Ovary (tissue), 3 donors: ENCODE results near the gene PPM1F.

Experiments used
- EP300 ChIP-seq: sonication (generic); formaldehyde crosslinking; IDR thresholded peaks from one replicate; pipeline ENCODE4 v1.6.1; 2017; ENCODE audit warnings: antibody characterized with exemption
- POLR2A ChIP-seq: fragments of 450-650 bp; IDR thresholded peaks from one replicate; pipeline ENCODE4 v1.6.1; 2017; ENCODE audit warnings: antibody characterized with exemption, mild to moderate bottlenecking, moderate library complexity
- TF ChIP-seq, protein P1 (sequence below), 3 donors: fragments of 450-650 bp in 2 of 3; fragments of 200-600 bp in 1 of 3; IDR thresholded peaks; one replicate each; pipeline versions ENCODE4 v1.5.1 to v1.8.0; 2016 to 2022; ENCODE audit warnings: antibody characterized with exemption in 3 of 3, mild to moderate bottlenecking in 1 of 3
- donor health status: DM: no; HTN: no; CAD: no.

DNA sequence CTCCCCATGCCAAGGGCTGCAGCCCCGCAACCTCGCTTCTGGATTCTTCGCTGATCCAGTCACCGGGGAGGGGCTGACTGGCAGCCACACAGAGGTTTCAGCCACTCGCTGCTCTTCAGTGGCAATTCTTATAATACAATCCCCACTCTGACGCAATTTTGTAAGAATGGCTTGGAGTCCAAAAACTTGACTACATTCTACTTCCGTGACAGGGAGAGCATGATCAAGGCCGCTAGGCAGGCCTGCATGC lies 14.9 kb downstream of the PPM1F start:
- TF ChIP-seq, protein P1, sequence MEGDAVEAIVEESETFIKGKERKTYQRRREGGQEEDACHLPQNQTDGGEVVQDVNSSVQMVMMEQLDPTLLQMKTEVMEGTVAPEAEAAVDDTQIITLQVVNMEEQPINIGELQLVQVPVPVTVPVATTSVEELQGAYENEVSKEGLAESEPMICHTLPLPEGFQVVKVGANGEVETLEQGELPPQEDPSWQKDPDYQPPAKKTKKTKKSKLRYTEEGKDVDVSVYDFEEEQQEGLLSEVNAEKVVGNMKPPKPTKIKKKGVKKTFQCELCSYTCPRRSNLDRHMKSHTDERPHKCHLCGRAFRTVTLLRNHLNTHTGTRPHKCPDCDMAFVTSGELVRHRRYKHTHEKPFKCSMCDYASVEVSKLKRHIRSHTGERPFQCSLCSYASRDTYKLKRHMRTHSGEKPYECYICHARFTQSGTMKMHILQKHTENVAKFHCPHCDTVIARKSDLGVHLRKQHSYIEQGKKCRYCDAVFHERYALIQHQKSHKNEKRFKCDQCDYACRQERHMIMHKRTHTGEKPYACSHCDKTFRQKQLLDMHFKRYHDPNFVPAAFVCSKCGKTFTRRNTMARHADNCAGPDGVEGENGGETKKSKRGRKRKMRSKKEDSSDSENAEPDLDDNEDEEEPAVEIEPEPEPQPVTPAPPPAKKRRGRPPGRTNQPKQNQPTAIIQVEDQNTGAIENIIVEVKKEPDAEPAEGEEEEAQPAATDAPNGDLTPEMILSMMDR (IDR thresholded peaks at IDR 0.05): no peak
- TF ChIP-seq POLR2A: no peak
- no peak for TF ChIP-seq EP300
